Neural crest cell (in vitro differentiated cells): Measurements from ENCODE around the gene STEAP1. TPM values are rescaled to one million over a fixed set of nuclear protein-coding genes. Genes with fewer than 3 reads are reported as not detected.
"Not testable (repeated sequence)": the region's sequence is repeated elsewhere in the genome, so short reads cannot be mapped to it uniquely, and the experiment has no call there.

Experiments
- DNase-seq: peaks from one replicate; pipeline ENCODE4 v3.0.0; 2021; ENCODE audit warnings: low read depth, mixed read lengths, low spot score
- H3K27ac Mint-ChIP-seq: one replicate; pipeline ENCODE4 v1.8.0; 2021; ENCODE audit warnings: mild to moderate bottlenecking, mixed read lengths; ENCODE audit not compliant: unreplicated experiment
- H3K27me3 Mint-ChIP-seq: 2 replicates; pipeline ENCODE4 v1.8.0; 2021; ENCODE audit warnings: low read depth, mild to moderate bottlenecking, mixed read lengths
- H3K36me3 Mint-ChIP-seq: 2 replicates; pipeline ENCODE4 v1.8.0; 2021; ENCODE audit warnings: low read depth, mild to moderate bottlenecking, mixed read lengths
- H3K4me1 Mint-ChIP-seq: 2 replicates; pipeline ENCODE4 v1.8.0; 2021; ENCODE audit warnings: mixed read lengths
- H3K4me3 Mint-ChIP-seq: one replicate; pipeline ENCODE4 v1.8.0; 2021; ENCODE audit warnings: mild to moderate bottlenecking, mixed read lengths
- H3K9me3 Mint-ChIP-seq: 2 replicates; pipeline ENCODE4 v1.8.0; 2021; ENCODE audit warnings: mixed read lengths
- CTCF ChIP-seq: fragments of 200-600 bp; sonication (generic); conservative IDR thresholded peaks from 2 replicates; pipeline ENCODE4 v1.5.0; 2021; ENCODE audit warnings: antibody characterized with exemption, mild to moderate bottlenecking
- total RNA-seq: library from RNA; stranded (reverse); gene quantifications from 2 replicates; pipeline ENCODE4 v1.2.1, GENCODE V29; 2021

STEAP1 gene
- total RNA-seq, 1 donor from 2014 or later: 2.4 TPM

DNA sequence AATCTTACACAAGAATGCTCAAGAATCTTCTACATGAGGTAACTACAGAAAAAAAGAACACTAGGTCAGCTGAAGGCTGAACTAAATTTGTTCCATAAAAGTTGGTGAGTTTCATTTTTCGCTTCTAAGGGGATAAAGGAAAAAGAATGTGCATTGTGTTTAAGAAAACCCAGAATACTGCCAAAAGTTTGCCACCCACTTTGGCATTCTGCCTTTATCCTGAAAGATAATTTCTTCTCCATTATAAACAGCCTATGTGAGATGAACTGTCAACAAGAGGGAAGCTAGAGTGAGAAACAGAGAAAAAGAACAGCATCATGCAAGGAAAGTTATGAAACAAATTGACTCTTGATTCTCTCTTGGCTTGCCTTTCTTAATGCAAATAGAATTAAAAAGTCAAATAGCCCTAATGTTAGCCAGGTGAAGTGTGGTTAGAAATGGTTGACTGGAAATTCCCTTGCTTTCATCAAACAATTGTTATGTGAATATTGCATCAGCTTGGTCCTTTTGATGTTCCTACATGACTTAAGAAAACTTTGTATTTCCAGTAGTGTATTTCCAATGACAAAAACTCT lies 25.8 kb downstream of the STEAP1 start:
- DNase-seq: no peak
- Mint-ChIP-seq H3K27ac (no peak overlapping the region), H3K4me3 (no peak overlapping the region), H3K27me3 (no peaks in the 10 kb centered on the region), H3K36me3 (no peaks in the 10 kb centered on the region), H3K9me3 (no peaks in the 10 kb centered on the region), H3K4me1 (no peaks in the 10 kb centered on the region)
- no peak for TF ChIP-seq CTCF

- H3K4me1 Mint-ChIP-seq: no peaks in the 10 kb centered on the region
- H3K27ac Mint-ChIP-seq: no peak overlapping the region
- H3K36me3 Mint-ChIP-seq: no peaks in the 10 kb centered on the region
- TF ChIP-seq CTCF: no peak
- H3K27me3 Mint-ChIP-seq: no peaks in the 10 kb centered on the region
- no peak for DNase-seq
- H3K4me3 Mint-ChIP-seq: no peak overlapping the region
- H3K9me3 Mint-ChIP-seq: no peaks in the 10 kb centered on the region
These were observed 26.4 kb downstream of the STEAP1 start for GRCh38 chr7:90180649-90181048.

DNA sequence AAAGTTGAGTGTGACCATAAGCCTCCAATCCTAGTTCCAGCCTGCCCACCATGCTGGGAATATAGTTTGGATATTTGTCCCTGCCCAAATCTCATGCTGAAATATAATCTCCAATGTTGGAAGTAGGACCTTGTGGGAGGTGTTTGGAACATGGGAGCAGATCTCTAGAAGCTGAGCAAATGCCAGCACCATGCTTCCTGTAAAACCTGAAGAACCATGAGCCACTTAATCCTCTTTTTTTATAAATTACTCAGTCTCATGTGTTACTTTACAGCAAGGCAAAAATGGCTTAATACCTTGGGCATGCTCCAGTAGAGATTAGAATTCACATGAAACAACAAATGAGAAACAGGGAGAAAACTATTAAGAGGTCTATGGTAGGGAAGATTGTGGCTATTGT lies 27.2 kb downstream of the STEAP1 start:
- no peak for DNase-seq
- H3K4me3 Mint-ChIP-seq: no peak overlapping the region
- H3K9me3 Mint-ChIP-seq: no peaks in the 10 kb centered on the region
- TF ChIP-seq CTCF: no peak
- no peak overlapping the region for H3K27ac Mint-ChIP-seq
- no peaks in the 10 kb centered on the region for H3K27me3 Mint-ChIP-seq
- no peaks in the 10 kb centered on the region for H3K4me1 Mint-ChIP-seq
- no peaks in the 10 kb centered on the region for H3K36me3 Mint-ChIP-seq

DNA sequence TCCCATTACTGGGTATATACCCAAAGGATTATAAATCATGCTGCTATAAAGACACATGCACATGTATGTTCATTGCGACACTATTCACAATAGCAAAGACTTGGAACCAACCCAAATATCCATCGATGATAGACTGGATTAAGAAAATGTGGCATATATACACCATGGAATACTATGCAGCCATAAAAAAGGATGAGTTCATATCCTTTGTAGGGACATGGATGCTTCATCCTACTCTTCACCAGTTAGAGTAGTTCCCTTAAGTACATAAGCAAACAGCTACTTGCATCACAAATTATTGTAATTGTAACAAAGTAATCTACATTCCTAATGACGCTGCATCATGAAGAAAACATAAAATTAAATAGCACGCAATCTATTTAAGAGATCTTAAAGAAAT lies 32.0 kb downstream of the STEAP1 start:
- not testable (repeated sequence) for H3K9me3 Mint-ChIP-seq, DNase-seq, H3K4me3 Mint-ChIP-seq, H3K36me3 Mint-ChIP-seq, H3K27me3 Mint-ChIP-seq, H3K27ac Mint-ChIP-seq, H3K4me1 Mint-ChIP-seq

DNA sequence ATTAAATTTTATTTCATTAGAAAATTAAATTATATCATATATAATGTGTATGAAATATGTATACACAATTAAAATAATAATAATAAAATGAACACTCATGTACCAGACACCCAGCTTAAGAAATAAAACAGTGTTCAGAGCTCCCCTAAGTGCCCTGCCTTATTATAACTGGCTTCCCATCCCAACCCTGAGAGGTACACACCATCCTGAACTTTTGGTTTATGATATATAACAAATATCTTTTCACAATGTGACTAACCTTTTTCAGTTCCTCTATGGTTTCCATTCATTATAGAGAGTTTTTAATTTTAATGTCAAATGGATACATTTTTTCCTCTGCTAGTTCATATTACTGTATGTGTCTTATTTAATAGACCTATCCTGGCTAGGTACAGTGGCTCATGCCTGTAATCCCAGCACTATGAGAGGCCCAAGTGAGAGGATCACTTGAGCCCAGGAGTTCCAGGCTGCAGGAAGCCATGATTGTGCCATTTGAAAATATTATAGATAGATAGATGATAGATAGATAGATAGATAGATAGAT lies 33.3 kb downstream of the STEAP1 start:
- Mint-ChIP-seq H3K9me3 (peaks cover 4% of the 10 kb centered on the region), H3K4me1 (no peaks in the 10 kb centered on the region), H3K4me3 (no peak overlapping the region), H3K27ac (no peak overlapping the region), H3K36me3 (no peaks in the 10 kb centered on the region), H3K27me3 (no peaks in the 10 kb centered on the region)
- DNase-seq: no peak
- no peak for TF ChIP-seq CTCF

GRCh38 chr7:90188281-90188680 lies 34.0 kb downstream of the STEAP1 start:
- Mint-ChIP-seq H3K27me3 (no peaks in the 10 kb centered on the region), H3K27ac (no peak overlapping the region), H3K9me3 (peaks cover 4% of the 10 kb centered on the region), H3K36me3 (no peaks in the 10 kb centered on the region), H3K4me3 (no peak overlapping the region), H3K4me1 (no peaks in the 10 kb centered on the region)
- DNase-seq: no peak
- TF ChIP-seq CTCF: no peak
